ENCODE data around the gene PIP5K1B. TPM values are rescaled to one million over a fixed set of nuclear protein-coding genes. Genes with fewer than 3 reads are reported as not detected.

The PIP5K1B gene
- total RNA-seq, 1 experiment from 2014 or later = 5.2 TPM

DNA sequence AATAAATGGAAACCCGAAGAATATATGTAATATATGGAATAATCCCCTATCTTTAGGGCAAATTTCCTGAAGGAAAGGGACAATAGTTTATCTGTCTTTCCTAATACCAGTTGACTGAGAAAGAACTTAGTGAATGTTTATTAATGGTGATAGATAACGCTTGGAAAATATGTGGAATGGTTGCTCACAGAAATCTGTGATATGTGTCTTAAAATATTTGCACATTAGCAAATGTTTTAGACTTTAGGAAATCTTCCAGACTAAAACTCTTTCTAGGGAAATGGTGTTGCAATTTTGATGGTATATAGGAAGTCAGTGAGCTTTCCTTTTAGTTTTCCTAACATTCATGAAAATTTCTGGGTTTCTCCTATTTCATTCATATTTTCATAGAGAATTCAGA is 90.4 kb downstream of the PIP5K1B start:
- H3K4me3 Mint-ChIP-seq = no peak overlapping the region
- CTCF ChIA-PET = interaction anchor here (0.7 kb wide), 1 partner anchor 204 kb away, joined by 3 read pairs; no protein-coding TSS in a partner anchor
- ATAC-seq (no peak), DNase-seq (ENCODE audit: low spot score) (no peak)
- TF ChIP-seq TP53 (CRISPR knock-in tag; IDR thresholded peaks at IDR 0.05) = no peak
- no peak for TF ChIP-seq TEAD4 (CRISPR knock-in tag; IDR thresholded peaks at IDR 0.05)
- no peak for TF ChIP-seq FOXJ3 (CRISPR knock-in tag; IDR thresholded peaks at IDR 0.05; ENCODE audit: borderline replicate concordance)
- TF ChIP-seq NR2C2 (CRISPR knock-in tag; IDR thresholded peaks at IDR 0.05) = no peak
- TF ChIP-seq NR3C1 (CRISPR knock-in tag; conservative IDR thresholded peaks at IDR 0.05; ENCODE audit: low read depth) = no peak
- TF ChIP-seq, protein P1, sequence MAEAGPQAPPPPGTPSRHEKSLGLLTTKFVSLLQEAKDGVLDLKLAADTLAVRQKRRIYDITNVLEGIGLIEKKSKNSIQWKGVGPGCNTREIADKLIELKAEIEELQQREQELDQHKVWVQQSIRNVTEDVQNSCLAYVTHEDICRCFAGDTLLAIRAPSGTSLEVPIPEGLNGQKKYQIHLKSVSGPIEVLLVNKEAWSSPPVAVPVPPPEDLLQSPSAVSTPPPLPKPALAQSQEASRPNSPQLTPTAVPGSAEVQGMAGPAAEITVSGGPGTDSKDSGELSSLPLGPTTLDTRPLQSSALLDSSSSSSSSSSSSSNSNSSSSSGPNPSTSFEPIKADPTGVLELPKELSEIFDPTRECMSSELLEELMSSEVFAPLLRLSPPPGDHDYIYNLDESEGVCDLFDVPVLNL (CRISPR knock-in tag; IDR thresholded peaks at IDR 0.05; ENCODE audit: borderline replicate concordance, low read depth) = no peak
- TF ChIP-seq, protein P2, sequence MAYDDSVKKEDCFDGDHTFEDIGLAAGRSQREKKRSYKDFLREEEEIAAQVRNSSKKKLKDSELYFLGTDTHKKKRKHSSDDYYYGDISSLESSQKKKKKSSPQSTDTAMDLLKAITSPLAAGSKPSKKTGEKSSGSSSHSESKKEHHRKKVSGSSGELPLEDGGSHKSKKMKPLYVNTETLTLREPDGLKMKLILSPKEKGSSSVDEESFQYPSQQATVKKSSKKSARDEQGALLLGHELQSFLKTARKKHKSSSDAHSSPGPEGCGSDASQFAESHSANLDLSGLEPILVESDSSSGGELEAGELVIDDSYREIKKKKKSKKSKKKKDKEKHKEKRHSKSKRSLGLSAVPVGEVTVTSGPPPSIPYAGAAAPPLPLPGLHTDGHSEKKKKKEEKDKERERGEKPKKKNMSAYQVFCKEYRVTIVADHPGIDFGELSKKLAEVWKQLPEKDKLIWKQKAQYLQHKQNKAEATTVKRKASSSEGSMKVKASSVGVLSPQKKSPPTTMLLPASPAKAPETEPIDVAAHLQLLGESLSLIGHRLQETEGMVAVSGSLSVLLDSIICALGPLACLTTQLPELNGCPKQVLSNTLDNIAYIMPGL (CRISPR knock-in tag; IDR thresholded peaks at IDR 0.05) = no peak
- TF ChIP-seq, protein P3, sequence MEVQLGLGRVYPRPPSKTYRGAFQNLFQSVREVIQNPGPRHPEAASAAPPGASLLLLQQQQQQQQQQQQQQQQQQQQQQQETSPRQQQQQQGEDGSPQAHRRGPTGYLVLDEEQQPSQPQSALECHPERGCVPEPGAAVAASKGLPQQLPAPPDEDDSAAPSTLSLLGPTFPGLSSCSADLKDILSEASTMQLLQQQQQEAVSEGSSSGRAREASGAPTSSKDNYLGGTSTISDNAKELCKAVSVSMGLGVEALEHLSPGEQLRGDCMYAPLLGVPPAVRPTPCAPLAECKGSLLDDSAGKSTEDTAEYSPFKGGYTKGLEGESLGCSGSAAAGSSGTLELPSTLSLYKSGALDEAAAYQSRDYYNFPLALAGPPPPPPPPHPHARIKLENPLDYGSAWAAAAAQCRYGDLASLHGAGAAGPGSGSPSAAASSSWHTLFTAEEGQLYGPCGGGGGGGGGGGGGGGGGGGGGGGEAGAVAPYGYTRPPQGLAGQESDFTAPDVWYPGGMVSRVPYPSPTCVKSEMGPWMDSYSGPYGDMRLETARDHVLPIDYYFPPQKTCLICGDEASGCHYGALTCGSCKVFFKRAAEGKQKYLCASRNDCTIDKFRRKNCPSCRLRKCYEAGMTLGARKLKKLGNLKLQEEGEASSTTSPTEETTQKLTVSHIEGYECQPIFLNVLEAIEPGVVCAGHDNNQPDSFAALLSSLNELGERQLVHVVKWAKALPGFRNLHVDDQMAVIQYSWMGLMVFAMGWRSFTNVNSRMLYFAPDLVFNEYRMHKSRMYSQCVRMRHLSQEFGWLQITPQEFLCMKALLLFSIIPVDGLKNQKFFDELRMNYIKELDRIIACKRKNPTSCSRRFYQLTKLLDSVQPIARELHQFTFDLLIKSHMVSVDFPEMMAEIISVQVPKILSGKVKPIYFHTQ (CRISPR knock-in tag; IDR thresholded peaks at IDR 0.05) = no peak
- TF ChIP-seq, protein P4, sequence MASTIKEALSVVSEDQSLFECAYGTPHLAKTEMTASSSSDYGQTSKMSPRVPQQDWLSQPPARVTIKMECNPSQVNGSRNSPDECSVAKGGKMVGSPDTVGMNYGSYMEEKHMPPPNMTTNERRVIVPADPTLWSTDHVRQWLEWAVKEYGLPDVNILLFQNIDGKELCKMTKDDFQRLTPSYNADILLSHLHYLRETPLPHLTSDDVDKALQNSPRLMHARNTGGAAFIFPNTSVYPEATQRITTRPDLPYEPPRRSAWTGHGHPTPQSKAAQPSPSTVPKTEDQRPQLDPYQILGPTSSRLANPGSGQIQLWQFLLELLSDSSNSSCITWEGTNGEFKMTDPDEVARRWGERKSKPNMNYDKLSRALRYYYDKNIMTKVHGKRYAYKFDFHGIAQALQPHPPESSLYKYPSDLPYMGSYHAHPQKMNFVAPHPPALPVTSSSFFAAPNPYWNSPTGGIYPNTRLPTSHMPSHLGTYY (CRISPR knock-in tag; IDR thresholded peaks at IDR 0.05) = no peak
- TF ChIP-seq IRF2 (CRISPR knock-in tag; IDR thresholded peaks at IDR 0.05; ENCODE audit: borderline replicate concordance, low read depth) = no peak
- no peak for TF ChIP-seq ZNF396 (CRISPR knock-in tag; IDR thresholded peaks at IDR 0.05; ENCODE audit: borderline replicate concordance)
- TF ChIP-seq, protein P5, sequence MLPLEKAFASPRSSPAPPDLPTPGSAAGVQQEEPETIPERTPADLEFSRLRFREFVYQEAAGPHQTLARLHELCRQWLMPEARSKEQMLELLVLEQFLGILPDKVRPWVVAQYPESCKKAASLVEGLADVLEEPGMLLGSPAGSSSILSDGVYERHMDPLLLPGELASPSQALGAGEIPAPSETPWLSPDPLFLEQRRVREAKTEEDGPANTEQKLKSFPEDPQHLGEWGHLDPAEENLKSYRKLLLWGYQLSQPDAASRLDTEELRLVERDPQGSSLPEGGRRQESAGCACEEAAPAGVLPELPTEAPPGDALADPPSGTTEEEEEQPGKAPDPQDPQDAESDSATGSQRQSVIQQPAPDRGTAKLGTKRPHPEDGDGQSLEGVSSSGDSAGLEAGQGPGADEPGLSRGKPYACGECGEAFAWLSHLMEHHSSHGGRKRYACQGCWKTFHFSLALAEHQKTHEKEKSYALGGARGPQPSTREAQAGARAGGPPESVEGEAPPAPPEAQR (CRISPR knock-in tag; IDR thresholded peaks at IDR 0.05) = no peak
- TF ChIP-seq, protein P6, sequence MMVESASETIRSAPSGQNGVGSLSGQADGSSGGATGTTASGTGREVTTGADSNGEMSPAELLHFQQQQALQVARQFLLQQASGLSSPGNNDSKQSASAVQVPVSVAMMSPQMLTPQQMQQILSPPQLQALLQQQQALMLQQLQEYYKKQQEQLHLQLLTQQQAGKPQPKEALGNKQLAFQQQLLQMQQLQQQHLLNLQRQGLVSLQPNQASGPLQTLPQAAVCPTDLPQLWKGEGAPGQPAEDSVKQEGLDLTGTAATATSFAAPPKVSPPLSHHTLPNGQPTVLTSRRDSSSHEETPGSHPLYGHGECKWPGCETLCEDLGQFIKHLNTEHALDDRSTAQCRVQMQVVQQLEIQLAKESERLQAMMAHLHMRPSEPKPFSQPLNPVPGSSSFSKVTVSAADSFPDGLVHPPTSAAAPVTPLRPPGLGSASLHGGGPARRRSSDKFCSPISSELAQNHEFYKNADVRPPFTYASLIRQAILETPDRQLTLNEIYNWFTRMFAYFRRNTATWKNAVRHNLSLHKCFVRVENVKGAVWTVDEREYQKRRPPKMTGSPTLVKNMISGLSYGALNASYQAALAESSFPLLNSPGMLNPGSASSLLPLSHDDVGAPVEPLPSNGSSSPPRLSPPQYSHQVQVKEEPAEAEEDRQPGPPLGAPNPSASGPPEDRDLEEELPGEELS (CRISPR knock-in tag; IDR thresholded peaks at IDR 0.05) = no peak
- TF ChIP-seq SMAD4 (CRISPR knock-in tag; IDR thresholded peaks at IDR 0.05) = no peak
- TF ChIP-seq, protein P7, sequence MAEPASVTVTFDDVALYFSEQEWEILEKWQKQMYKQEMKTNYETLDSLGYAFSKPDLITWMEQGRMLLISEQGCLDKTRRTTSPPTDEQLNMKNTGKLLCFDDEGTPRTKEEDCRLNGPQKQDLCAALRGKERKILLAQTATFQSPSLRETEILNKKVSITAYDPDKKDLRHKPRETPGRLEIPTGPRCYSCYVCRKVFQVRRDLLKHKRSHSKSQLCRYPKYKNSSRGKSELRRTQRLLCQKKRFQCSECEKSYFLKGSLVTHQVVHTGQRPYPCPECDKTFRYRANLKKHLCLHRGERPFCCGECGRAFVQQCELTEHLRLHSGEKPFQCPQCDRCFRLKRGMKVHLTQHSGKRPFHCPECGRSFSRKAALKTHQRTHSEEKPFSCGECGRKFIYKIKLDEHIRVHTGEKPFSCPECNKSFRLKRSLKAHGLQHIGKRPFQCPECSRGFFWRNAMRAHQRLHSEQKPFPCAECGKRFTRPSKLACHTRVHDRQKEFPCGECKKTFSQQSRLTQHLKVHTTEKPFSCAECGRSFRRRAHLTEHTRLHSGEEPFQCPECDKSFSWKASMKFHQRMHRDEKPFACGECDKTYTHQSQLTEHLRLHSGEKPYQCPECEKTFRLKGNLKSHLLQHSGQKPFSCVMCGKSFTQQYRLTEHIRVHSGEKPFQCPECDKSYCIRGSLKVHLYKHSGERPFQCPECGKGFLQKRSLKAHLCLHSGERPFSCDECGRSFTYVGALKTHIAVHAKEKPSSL (CRISPR knock-in tag; conservative IDR thresholded peaks at IDR 0.05) = no peak
- TF ChIP-seq NFE2L1 (CRISPR knock-in tag; IDR thresholded peaks at IDR 0.05) = no peak
- no peak for TF ChIP-seq ZNF671 (CRISPR knock-in tag; IDR thresholded peaks at IDR 0.05)
- TF ChIP-seq, protein P8, sequence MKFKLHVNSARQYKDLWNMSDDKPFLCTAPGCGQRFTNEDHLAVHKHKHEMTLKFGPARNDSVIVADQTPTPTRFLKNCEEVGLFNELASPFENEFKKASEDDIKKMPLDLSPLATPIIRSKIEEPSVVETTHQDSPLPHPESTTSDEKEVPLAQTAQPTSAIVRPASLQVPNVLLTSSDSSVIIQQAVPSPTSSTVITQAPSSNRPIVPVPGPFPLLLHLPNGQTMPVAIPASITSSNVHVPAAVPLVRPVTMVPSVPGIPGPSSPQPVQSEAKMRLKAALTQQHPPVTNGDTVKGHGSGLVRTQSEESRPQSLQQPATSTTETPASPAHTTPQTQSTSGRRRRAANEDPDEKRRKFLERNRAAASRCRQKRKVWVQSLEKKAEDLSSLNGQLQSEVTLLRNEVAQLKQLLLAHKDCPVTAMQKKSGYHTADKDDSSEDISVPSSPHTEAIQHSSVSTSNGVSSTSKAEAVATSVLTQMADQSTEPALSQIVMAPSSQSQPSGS (CRISPR knock-in tag; IDR thresholded peaks at IDR 0.05; ENCODE audit: borderline replicate concordance, low read depth) = no peak
- no peak for TF ChIP-seq KAT7 (CRISPR knock-in tag; IDR thresholded peaks at IDR 0.05; ENCODE audit: borderline replicate concordance)
- TF ChIP-seq NFYB (CRISPR knock-in tag; conservative IDR thresholded peaks at IDR 0.05; ENCODE audit: low read depth) = no peak
- POLR2A ChIA-PET = no interaction called here
- H3K36me3 Mint-ChIP-seq = no peaks in the 10 kb centered on the region
- no peaks in the 10 kb centered on the region for H3K27me3 Mint-ChIP-seq (ENCODE audit: low read depth)
- H3K4me1 Mint-ChIP-seq = peaks cover 7% of the 10 kb centered on the region
- H3K9me3 Mint-ChIP-seq = no peaks in the 10 kb centered on the region
- H3K27ac Mint-ChIP-seq = no peak overlapping the region

Data from WTC11 (cell line).